ENCODE measurements around the gene LRP8.

The LRP8 gene

DNA sequence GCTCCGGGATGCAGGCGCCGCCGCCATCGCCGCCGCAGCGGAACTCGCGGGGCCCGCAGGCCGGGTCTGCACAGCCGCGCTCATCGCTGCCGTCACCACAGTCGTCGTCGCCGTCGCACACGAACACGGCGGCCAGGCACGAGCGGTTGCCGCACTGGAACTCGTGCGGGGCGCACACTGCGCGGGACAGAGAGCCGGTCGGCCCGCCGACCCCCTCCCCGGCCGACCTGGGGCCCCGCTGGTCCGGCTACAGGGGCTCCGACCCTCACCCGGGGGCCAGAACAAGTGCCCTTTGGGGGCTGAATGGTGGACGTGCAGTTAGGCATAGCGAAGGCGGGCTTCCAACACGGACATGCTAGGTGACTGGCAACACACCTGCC, 51.0 kb downstream of the LRP8 start:
- TF ChIP-seq ZFX (IDR thresholded peaks at IDR 0.05): no peak
- TF ChIP-seq, protein P1, sequence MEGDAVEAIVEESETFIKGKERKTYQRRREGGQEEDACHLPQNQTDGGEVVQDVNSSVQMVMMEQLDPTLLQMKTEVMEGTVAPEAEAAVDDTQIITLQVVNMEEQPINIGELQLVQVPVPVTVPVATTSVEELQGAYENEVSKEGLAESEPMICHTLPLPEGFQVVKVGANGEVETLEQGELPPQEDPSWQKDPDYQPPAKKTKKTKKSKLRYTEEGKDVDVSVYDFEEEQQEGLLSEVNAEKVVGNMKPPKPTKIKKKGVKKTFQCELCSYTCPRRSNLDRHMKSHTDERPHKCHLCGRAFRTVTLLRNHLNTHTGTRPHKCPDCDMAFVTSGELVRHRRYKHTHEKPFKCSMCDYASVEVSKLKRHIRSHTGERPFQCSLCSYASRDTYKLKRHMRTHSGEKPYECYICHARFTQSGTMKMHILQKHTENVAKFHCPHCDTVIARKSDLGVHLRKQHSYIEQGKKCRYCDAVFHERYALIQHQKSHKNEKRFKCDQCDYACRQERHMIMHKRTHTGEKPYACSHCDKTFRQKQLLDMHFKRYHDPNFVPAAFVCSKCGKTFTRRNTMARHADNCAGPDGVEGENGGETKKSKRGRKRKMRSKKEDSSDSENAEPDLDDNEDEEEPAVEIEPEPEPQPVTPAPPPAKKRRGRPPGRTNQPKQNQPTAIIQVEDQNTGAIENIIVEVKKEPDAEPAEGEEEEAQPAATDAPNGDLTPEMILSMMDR (conservative IDR thresholded peaks at IDR 0.05): no peak

DNA sequence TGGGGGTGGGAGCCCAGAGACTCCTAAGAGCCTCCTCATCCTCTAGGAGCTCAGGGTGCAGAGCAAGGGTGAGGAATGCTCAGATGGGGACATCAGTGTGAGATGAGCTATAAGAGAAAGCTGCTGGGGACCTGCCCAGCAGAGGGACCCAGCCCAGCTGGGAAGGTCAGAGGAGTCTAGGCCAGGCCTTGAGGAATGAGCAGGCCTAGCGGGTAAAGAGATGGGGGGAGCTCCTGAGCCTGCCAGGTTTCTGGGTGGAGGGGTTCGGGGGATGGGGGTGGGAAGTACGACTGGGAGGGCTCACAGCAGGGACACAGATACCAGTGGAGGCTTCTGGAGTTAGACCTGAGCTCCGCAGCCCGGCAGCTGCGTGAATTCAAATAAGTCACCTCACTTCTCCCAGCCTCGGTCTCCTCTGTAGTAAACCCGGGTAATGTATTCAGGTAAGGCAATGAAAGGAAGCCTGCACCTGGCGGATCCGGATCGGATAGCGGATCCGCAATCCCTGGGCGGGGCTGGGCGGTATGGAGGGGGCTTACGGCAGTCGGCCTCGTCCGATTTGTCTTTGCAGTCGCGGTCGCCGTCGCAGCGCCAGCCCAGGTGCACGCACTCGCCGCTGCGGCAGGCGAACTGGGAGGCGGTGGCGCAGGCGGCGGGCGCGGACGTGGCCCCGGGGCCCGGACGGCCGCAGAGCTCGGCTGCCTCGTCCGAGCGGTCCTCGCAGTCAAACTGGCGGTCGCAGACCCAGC, 51.5 kb downstream of the LRP8 start:
- no peak overlapping the region for H3K27ac ChIP-seq
- TF ChIP-seq ZFX (IDR thresholded peaks at IDR 0.05): no peak
- TF ChIP-seq, protein P1 (conservative IDR thresholded peaks at IDR 0.05): no peak

More for the DNA sequence above, 51.0 kb downstream of the LRP8 start:
- no peak overlapping the region for H3K27ac ChIP-seq

DNA sequence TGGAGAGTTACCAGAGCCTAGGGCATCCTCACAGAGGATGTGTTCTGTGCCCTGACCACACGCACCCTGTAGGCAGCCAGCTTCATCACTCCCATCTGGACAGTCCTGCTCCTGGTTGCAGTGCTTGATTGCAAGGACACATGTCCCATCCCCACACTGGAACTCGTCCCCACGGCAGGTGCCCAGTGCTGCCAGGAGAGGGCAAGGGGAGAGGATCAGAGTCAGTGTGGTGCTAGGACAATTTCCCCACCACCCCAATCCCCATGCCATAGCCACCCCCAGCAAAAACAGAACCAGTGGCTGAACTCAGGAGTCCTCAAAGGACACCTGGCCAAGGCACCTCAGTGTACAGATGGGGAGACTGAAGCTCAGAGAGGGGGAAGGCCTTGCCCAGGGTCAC, 52.3 kb downstream of the LRP8 start:
- no peak overlapping the region for H3K27ac ChIP-seq
- TF ChIP-seq ZFX (IDR thresholded peaks at IDR 0.05): no peak
- TF ChIP-seq, protein P1 (conservative IDR thresholded peaks at IDR 0.05): no peak

- TF ChIP-seq, protein P1 (conservative IDR thresholded peaks at IDR 0.05): no peak
- TF ChIP-seq ZFX (IDR thresholded peaks at IDR 0.05): no peak
These were observed 53.2 kb downstream of the LRP8 start for GRCh38 chr1:53274541-53275185.

GRCh38 chr1:53274026-53274425, 53.8 kb downstream of the LRP8 start:
- H3K27ac ChIP-seq: no peak overlapping the region
- TF ChIP-seq, protein P1 (conservative IDR thresholded peaks at IDR 0.05): no peak
- no peak for TF ChIP-seq ZFX (IDR thresholded peaks at IDR 0.05)

More at GRCh38 chr1:53274541-53275185, 53.2 kb downstream of the LRP8 start:
- H3K27ac ChIP-seq: no peak overlapping the region

DNA sequence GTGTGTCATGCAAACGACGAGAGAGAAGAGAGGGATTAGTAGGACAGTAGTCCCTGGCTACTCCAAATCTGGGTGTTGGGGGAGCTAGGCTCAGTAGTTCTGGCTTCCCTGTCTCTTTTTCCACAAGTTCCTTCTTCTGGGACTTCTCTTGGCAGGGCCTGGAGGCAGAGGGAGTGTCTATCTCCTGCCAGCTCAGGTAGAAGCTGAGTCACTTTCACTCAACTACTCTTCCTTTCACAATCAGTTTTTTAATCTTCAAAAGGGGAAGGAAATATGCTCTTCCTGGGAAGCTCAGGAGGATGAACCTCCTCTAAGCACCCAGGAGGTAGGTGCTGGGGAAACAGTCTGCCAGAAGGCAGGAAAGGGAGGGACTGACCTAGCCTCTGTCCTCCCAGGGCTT, 54.3 kb downstream of the LRP8 start:
- no peak overlapping the region for H3K27ac ChIP-seq
- TF ChIP-seq ZFX (IDR thresholded peaks at IDR 0.05): no peak

DNA sequence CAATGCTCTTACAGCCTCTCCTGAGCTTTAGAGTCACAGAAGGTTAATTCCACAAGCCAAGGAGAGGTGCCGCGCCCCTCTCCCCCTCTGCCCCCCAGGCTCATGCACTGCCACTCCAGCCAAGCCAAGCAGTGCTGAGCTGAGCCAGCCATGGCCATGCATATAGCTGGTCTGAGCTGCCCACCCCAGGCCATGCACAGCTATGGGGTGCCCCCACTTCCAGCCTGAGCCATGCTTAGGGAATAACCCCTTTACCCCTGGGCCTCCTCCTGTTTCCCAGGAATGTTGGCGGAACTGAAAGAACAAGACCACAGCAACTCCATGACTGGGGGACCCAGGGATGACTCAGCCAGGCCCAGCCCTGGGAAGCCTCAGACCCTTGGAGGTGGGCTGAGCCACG, 55.5 kb downstream of the LRP8 start:
- no peak overlapping the region for H3K27ac ChIP-seq
- TF ChIP-seq ZFX (IDR thresholded peaks at IDR 0.05): no peak
- TF ChIP-seq, protein P1 (conservative IDR thresholded peaks at IDR 0.05): no peak
